Measurements from ENCODE around the gene NODAL.

The NODAL gene

DNA sequence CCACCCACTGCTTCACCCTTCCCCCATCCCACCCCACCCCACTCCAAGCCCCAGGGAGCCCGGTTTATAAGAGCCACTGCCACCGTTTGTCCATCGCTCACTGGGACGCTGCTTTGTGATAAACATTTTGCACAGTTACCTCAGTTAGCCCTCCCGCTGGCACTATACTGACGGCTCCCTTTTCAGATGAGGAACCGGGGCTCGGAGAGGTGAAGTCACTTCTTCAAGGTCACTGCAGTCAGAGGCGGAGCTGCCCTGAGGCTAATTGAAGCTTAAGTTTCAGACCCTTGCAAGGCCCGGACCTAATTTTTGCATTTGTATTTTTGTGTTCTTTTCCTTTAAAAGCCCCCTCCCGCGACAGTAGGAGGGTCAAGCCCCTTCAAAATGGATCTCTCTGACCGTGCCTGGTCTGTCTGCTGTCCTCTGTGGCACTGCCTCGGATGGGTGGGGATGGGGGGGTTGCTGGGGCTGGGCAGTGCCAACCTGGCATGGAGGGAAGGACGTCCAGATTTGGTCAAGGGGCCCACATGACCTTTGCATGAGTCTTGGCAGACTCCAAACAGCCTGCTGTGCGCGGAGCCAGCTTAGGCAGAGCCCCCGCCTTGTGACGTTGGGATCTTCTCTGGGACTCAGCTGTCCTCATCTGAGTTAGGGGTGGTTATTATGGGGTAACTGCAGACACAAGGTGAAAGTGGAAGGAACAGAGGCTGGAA is 17.7 kb upstream of the NODAL start:
- Histone ChIP-seq H4K20me1 (ENCODE audit: low read depth, low read length) (no peaks in the 10 kb centered on the region), H3K9ac (ENCODE audit: low read length) (no peak overlapping the region), H3K27me3 (ENCODE audit: low read length) (no peaks in the 10 kb centered on the region), H3K36me3 (ENCODE audit: low read length) (no peaks in the 10 kb centered on the region), H3K27ac (ENCODE audit: low read depth, low read length) (no peak overlapping the region), H3K9me2 (replicated peaks; ENCODE audit: insufficient read depth, low read length) (no peaks in the 10 kb centered on the region), H2AFZ (ENCODE audit: low read depth, low read length, severe bottlenecking) (no peak overlapping the region), H3K79me2 (ENCODE audit: insufficient read depth, low read length) (no peaks in the 10 kb centered on the region), H3K9me3 (ENCODE audit: insufficient read depth, low read length) (no peaks in the 10 kb centered on the region), H3K4me3 (ENCODE audit: insufficient read depth, low read length, poor library complexity, severe bottlenecking) (no peak overlapping the region), H3F3A (ENCODE audit: insufficient read depth) (no peaks in the 10 kb centered on the region), H3K4me2 (ENCODE audit: low read depth, low read length, poor library complexity, severe bottlenecking) (no peak overlapping the region)
- TF ChIP-seq, protein P1, sequence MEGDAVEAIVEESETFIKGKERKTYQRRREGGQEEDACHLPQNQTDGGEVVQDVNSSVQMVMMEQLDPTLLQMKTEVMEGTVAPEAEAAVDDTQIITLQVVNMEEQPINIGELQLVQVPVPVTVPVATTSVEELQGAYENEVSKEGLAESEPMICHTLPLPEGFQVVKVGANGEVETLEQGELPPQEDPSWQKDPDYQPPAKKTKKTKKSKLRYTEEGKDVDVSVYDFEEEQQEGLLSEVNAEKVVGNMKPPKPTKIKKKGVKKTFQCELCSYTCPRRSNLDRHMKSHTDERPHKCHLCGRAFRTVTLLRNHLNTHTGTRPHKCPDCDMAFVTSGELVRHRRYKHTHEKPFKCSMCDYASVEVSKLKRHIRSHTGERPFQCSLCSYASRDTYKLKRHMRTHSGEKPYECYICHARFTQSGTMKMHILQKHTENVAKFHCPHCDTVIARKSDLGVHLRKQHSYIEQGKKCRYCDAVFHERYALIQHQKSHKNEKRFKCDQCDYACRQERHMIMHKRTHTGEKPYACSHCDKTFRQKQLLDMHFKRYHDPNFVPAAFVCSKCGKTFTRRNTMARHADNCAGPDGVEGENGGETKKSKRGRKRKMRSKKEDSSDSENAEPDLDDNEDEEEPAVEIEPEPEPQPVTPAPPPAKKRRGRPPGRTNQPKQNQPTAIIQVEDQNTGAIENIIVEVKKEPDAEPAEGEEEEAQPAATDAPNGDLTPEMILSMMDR (IDR thresholded peaks at IDR 0.05; ENCODE audit: insufficient read depth, low read length, poor library complexity, severe bottlenecking), result no peak
- no peak for TF ChIP-seq EZH2phosphoT487 (conservative IDR thresholded peaks at IDR 0.05; ENCODE audit: low read length)

DNA sequence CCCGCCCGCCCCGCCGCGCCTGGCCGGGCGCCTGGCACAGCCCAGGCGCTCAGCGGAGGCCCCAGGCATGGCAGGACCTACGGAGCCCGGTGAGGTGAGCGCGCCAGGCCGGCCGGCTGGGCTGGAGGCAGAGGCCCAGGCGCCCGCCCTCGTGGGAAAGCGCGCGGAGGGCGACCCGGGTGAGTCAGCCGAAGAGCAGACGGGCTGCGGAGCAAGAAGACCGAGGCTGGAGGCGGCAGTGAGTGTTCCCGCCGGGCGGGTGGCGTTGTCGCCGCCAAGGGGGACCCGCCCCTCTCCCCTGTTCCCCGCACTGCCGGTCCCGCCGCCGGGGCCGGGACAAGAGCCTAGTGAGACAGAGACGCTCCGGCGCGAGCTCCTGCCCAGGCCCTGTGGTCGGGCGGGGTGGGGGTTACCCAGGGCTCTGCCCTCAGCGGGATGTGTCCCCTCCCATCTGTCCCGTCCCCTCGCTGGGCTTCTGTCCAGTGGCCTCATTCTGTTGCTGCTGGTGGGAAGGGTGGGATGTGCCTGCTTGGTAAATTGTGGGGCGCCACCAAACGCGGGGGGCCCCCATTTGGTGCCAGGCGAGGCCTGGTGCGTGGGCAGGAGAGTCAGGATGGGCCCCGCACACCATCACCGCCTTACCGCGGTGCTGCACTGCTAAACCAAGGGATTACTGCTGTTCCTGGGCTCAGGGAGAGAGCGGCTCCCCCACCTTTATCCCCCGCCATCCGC is 17.0 kb upstream of the NODAL start:
- Histone ChIP-seq H4K20me1 (ENCODE audit: low read depth, low read length) (no peaks in the 10 kb centered on the region), H2AFZ (ENCODE audit: low read depth, low read length, severe bottlenecking) (no peak overlapping the region), H3K27ac (ENCODE audit: low read depth, low read length) (no peak overlapping the region), H3F3A (ENCODE audit: insufficient read depth) (no peaks in the 10 kb centered on the region), H3K9me3 (ENCODE audit: insufficient read depth, low read length) (no peaks in the 10 kb centered on the region), H3K4me2 (ENCODE audit: low read depth, low read length, poor library complexity, severe bottlenecking) (no peak overlapping the region), H3K27me3 (ENCODE audit: low read length) (no peaks in the 10 kb centered on the region), H3K9ac (ENCODE audit: low read length) (no peak overlapping the region), H3K36me3 (ENCODE audit: low read length) (no peaks in the 10 kb centered on the region), H3K4me3 (ENCODE audit: insufficient read depth, low read length, poor library complexity, severe bottlenecking) (no peak overlapping the region), H3K79me2 (ENCODE audit: insufficient read depth, low read length) (no peaks in the 10 kb centered on the region), H3K9me2 (replicated peaks; ENCODE audit: insufficient read depth, low read length) (no peaks in the 10 kb centered on the region)
- TF ChIP-seq EZH2phosphoT487 (conservative IDR thresholded peaks at IDR 0.05; ENCODE audit: low read length), result no peak
- TF ChIP-seq, protein P1 (IDR thresholded peaks at IDR 0.05; ENCODE audit: insufficient read depth, low read length, poor library complexity, severe bottlenecking), result no peak

DNA sequence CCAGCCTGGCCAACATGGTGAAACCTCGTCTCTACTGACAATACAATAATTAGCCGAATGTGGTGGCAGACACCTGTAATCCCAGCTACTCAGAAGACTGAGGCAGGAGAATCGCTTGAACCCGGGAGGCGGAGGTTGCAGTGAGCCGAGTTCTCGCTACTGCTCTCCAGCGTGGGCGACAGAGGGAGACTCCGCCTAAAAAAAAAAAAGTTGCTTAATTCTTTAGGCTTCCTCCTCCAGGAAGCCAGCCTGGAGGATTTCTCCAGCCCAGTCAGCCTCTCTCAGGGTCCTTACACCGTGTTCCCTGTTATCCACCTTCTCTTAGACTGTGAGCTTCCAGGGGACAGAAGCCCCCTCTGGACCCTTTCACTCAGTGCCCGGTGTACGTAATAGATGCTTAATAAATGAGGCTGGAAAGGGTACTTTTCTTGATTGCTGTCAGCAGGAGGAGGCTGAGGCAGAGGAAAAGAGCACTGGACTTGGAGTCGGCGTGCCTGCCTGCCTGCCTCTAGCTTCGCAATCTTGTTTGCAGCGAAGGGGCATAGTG is 16.4 kb upstream of the NODAL start:
- TF ChIP-seq, protein P1 (IDR thresholded peaks at IDR 0.05; ENCODE audit: insufficient read depth, low read length, poor library complexity, severe bottlenecking), result no peak
- no peaks in the 10 kb centered on the region for H3K36me3 ChIP-seq (ENCODE audit: low read length)
- H3K9me3 ChIP-seq (ENCODE audit: insufficient read depth, low read length), result no peaks in the 10 kb centered on the region
- no peaks in the 10 kb centered on the region for H4K20me1 ChIP-seq (ENCODE audit: low read depth, low read length)
- H3K4me3 ChIP-seq (ENCODE audit: insufficient read depth, low read length, poor library complexity, severe bottlenecking), result no peak overlapping the region
- no peaks in the 10 kb centered on the region for H3F3A ChIP-seq (ENCODE audit: insufficient read depth)
- no peaks in the 10 kb centered on the region for H3K27me3 ChIP-seq (ENCODE audit: low read length)
- no peak overlapping the region for H2AFZ ChIP-seq (ENCODE audit: low read depth, low read length, severe bottlenecking)
- no peak overlapping the region for H3K4me2 ChIP-seq (ENCODE audit: low read depth, low read length, poor library complexity, severe bottlenecking)
- no peaks in the 10 kb centered on the region for H3K9me2 ChIP-seq (replicated peaks; ENCODE audit: insufficient read depth, low read length)
- H3K79me2 ChIP-seq (ENCODE audit: insufficient read depth, low read length), result no peaks in the 10 kb centered on the region
- no peak overlapping the region for H3K27ac ChIP-seq (ENCODE audit: low read depth, low read length)
- H3K9ac ChIP-seq (ENCODE audit: low read length), result no peak overlapping the region

Measured in SU-DHL-6 (cell line).